ENCODE results near the gene ROBO4.

DNA sequence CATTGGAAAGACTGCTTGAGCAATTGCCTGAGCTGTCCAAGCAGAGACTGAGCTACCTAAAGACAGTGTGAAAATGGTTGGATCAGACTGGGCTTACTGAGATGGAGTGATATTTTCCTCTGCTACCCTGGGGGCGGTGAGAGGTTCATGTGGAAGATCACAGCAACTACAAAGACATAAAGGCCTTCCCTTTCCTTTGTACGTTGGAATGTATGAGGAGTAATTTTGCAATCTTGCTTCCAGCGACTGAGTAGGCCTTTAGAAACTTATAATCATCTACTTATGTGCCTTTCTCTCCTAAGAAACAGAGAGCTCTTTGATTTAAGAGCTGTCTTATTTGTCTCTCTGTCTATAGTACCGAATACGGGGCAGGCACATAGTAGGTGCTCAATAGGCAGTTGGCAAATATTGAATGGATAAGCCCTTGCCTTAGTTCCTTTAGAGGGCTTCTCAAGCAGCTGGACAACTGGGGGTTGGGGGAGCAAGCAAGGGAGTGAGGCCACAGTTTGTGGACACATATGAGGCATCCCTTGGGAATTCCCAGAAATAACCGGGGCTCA is 40.6 kb upstream of the ROBO4 start:
- TF ChIP-seq GATA3 (IDR thresholded peaks at IDR 0.05; ENCODE audit: low read depth, low read length), result no peak
- no peak for TF ChIP-seq GATA2 (IDR thresholded peaks at IDR 0.05; ENCODE audit: low read depth, low read length)
